ENCODE results near the gene MMP12. TPM values are rescaled to one million over a fixed set of nuclear protein-coding genes. Genes with fewer than 3 reads are reported as not detected.

The MMP12 gene
- total RNA-seq, 1 experiment from 2014 or later, result not detected

GRCh38 chr11:102900346-102900745 lies 25.6 kb upstream of the MMP12 start:
- BruUV-seq (replicated peaks), result no TSS peak
- ATAC-seq (no peak), DNase-seq (ENCODE audit: low read depth, low spot score) (no peak)
- no peak overlapping the region for H3K27ac ChIP-seq (ENCODE audit: low read length)
- H3K36me3 ChIP-seq (ENCODE audit: control insufficient read depth, insufficient read depth, low read length), result no peaks in the 10 kb centered on the region
- TF ChIP-seq SIN3A (IDR thresholded peaks at IDR 0.05; ENCODE audit: borderline replicate concordance, insufficient read depth, low read depth, low read length) (no peak), POLR2AphosphoS5 (IDR thresholded peaks at IDR 0.05; ENCODE audit: low read depth, low read length) (no peak), REST (IDR thresholded peaks at IDR 0.05; ENCODE audit: insufficient read depth in 1 of 2, low read depth in 2 of 2, low read length in 1 of 2) (no peak), CTCF (IDR thresholded peaks at IDR 0.05) (no peak), TCF7L2 (IDR thresholded peaks at IDR 0.05; ENCODE audit: low read depth, low read length) (no peak)
- H3K4me1 ChIP-seq (ENCODE audit: control insufficient read depth, insufficient read depth, low read length), result no peaks in the 10 kb centered on the region
- H3K4me3 ChIP-seq (ENCODE audit: low read depth in 2 of 2, low read length in 2 of 2), result no peak overlapping the region
- no peaks in the 10 kb centered on the region for H3K27me3 ChIP-seq (ENCODE audit: control insufficient read depth, insufficient read depth, low read length)
- intact Hi-C loops (cut with micrococcal nuclease; ENCODE audit: unreplicated experiment), result no loop called here
- in situ Hi-C loops (cut with HindIII; ENCODE audit: low pct_unique_long_range_greater_than_20kb, low sequenced_read_pairs), result no loop called here
- CTCF ChIA-PET, result no interaction called here
- no peaks in the 10 kb centered on the region for H3K9me3 ChIP-seq (ENCODE audit: control insufficient read depth, insufficient read depth, low read depth, low read length)
- POLR2A ChIA-PET, result no interaction called here

- no peak for DNase-seq (ENCODE audit: low read depth, low spot score)
- no peaks in the 10 kb centered on the region for H3K4me1 ChIP-seq (ENCODE audit: control insufficient read depth, insufficient read depth, low read length)
- ChIA-PET CTCF (no interaction called here), POLR2A (no interaction called here)
- BruUV-seq (replicated peaks), result no TSS peak
- in situ Hi-C loops (cut with HindIII; ENCODE audit: low pct_unique_long_range_greater_than_20kb, low sequenced_read_pairs), result no loop called here
- no peaks in the 10 kb centered on the region for H3K9me3 ChIP-seq (ENCODE audit: control insufficient read depth, insufficient read depth, low read depth, low read length)
- ATAC-seq, result no peak
- TF ChIP-seq REST (IDR thresholded peaks at IDR 0.05; ENCODE audit: insufficient read depth in 1 of 2, low read depth in 2 of 2, low read length in 1 of 2) (no peak), SIN3A (IDR thresholded peaks at IDR 0.05; ENCODE audit: borderline replicate concordance, insufficient read depth, low read depth, low read length) (no peak), CTCF (IDR thresholded peaks at IDR 0.05) (no peak)
- peaks cover 5% of the 10 kb centered on the region for H3K27me3 ChIP-seq (ENCODE audit: control insufficient read depth, insufficient read depth, low read length)
- H3K27ac ChIP-seq (ENCODE audit: low read length), result no peak overlapping the region
- intact Hi-C loops (cut with micrococcal nuclease; ENCODE audit: unreplicated experiment), result no loop called here
- no peak overlapping the region for H3K4me3 ChIP-seq (ENCODE audit: low read depth in 2 of 2, low read length in 2 of 2)
- H3K36me3 ChIP-seq (ENCODE audit: control insufficient read depth, insufficient read depth, low read length), result no peaks in the 10 kb centered on the region
Measured at GRCh38 chr11:102891736-102892135, 17.0 kb upstream of the MMP12 start.
